T-helper 22 cell (primary cell): ENCODE measurements around the gene YIF1A.

Experiments used
- DNase-seq: peaks from one replicate; pipeline ENCODE4 v3.0.0-alpha.2; 2020; ENCODE audit warnings: low read depth

YIF1A gene

GRCh38 chr11:66288671-66289547 is at the start of gene YIF1A:
Gene YIF1A, minus strand, starts transcription at chr11:66289143. Its CDS starts 158 bp downstream, at chr11:66288985.
- peak; percentile 99 for DNase-seq

GRCh38 chr11:66337103-66337899 is 48.4 kb upstream of the YIF1A start:
- DNase-seq, result no peak

GRCh38 chr11:66336234-66337102 is 47.5 kb upstream of the YIF1A start, which contains the start of gene RIN1:
Gene RIN1, minus strand, starts transcription at chr11:66336434. Its CDS starts 32 bp downstream, at chr11:66336402.
- DNase-seq, result no peak

- no peak for DNase-seq
Observed at GRCh38 chr11:66335531-66336233, 46.7 kb upstream of the YIF1A start.

GRCh38 chr11:66334605-66335442 is 45.9 kb upstream of the YIF1A start:
- no peak for DNase-seq

GRCh38 chr11:66333896-66334604 is 45.1 kb upstream of the YIF1A start:
- DNase-seq, result no peak

- no peak for DNase-seq
Observed at GRCh38 chr11:66333220-66333877, 44.4 kb upstream of the YIF1A start.

GRCh38 chr11:66332371-66333219 is 43.7 kb upstream of the YIF1A start:
- no peak for DNase-seq

GRCh38 chr11:66331542-66332370 is 42.8 kb upstream of the YIF1A start:
- DNase-seq, result no peak

- DNase-seq, result no peak
Observed at GRCh38 chr11:66330931-66331330, 42.0 kb upstream of the YIF1A start.

- no peak for DNase-seq
Observed at GRCh38 chr11:66329165-66329673, 40.3 kb upstream of the YIF1A start.

- DNase-seq, result peak; percentile 47
Observed at GRCh38 chr11:66328302-66329144, 39.6 kb upstream of the YIF1A start.

GRCh38 chr11:66328031-66328301 is 39.0 kb upstream of the YIF1A start:
- no peak for DNase-seq

- DNase-seq, result no peak
Observed at GRCh38 chr11:66327171-66328030, 38.5 kb upstream of the YIF1A start.
